SK-N-SH (cell line): ENCODE data around the gene NLGN1. TPM values are rescaled to one million over a fixed set of nuclear protein-coding genes. Genes with fewer than 3 reads are reported as not detected.

ENCODE experiments used
- CTCF ChIA-PET: fragments of 300-600, 350-600 bp; formaldehyde crosslinking; extraction: SDS; loops from one replicate; lab custom pipeline; 2021; lab: Yijun Ruan, JAX
- POLR2A ChIA-PET: fragments of 350-600 bp; sonication (Branson Sonifier 250); formaldehyde crosslinking; extraction: SDS; loops from one replicate; lab custom pipeline; 2020; ENCODE audit warnings: antibody characterized with exemption, inconsistent platforms; lab: Yijun Ruan, JAX
- DNase-seq: peaks from one replicate; pipeline ENCODE4 v3.0.0; 2012
- H2AFZ ChIP-seq: fragments of 200-600 bp; sonication (generic); 2 replicates; pipeline ENCODE4 v1.8.1; 2016; ENCODE audit warnings: antibody characterized with exemption, mild to moderate bottlenecking, low read depth
- H3F3A ChIP-seq: fragments of 200-600 bp; sonication (generic); replicated peaks from 2 replicates; pipeline ENCODE3; 2016; ENCODE audit warnings: antibody characterized with exemption, mild to moderate bottlenecking; ENCODE audit not compliant: insufficient read depth
- H3K27ac ChIP-seq, 2 experiments: fragments of 200-500 bp in 1 of 2; fragments of 200-600 bp in 1 of 2; sonication (Bioruptor generic) in 1 of 2; sonication (generic), shearing (Covaris generic) in 1 of 2; 2 replicates each; pipeline versions ENCODE4 v1.5.1 to v1.6.1; 2014 to 2016; ENCODE audit warnings: low read depth in 2 of 2, inconsistent platforms in 1 of 2, low read length in 1 of 2, mild to moderate bottlenecking in 1 of 2, mixed read lengths in 1 of 2
- H3K27me3 ChIP-seq: fragments of 200-600 bp; sonication (generic), shearing (Covaris generic); 2 replicates; pipeline ENCODE4 v1.6.1; 2016; ENCODE audit warnings: mixed run types; ENCODE audit not compliant: insufficient read depth
- H3K36me3 ChIP-seq, 2 experiments: fragments of 200-500 bp in 1 of 2; fragments of 200-600 bp in 1 of 2; sonication (Bioruptor generic) in 1 of 2; sonication (generic) in 1 of 2; replicated peaks in 1 of 2; 2 replicates each; pipeline versions ENCODE3 to v1.5.1; 2014 to 2016; ENCODE audit warnings: low read length in 1 of 2, mild to moderate bottlenecking in 1 of 2; ENCODE audit not compliant: insufficient read depth in 2 of 2, control insufficient read depth in 1 of 2
- H3K4me1 ChIP-seq, 2 experiments: fragments of 200-500 bp in 1 of 2; fragments of 200-600 bp in 1 of 2; sonication (Bioruptor generic) in 1 of 2; sonication (generic), shearing (Covaris generic) in 1 of 2; 2 replicates each; pipeline versions ENCODE4 v1.5.1 to v1.6.1; 2014 to 2016; ENCODE audit warnings: low read depth in 1 of 2, low read length in 1 of 2, mixed run types in 1 of 2; ENCODE audit not compliant: insufficient read depth in 2 of 2, control insufficient read depth in 1 of 2
- H3K4me2 ChIP-seq: fragments of 200-600 bp; sonication (generic), shearing (Covaris generic); 2 replicates; pipeline ENCODE4 v1.6.1; 2017; ENCODE audit warnings: mixed run types
- H3K4me3 ChIP-seq, 2 experiments: fragments of 200-500 bp in 1 of 2; fragments of 200-600 bp in 1 of 2; sonication (Bioruptor generic) in 1 of 2; sonication (generic), shearing (Covaris generic) in 1 of 2; 2 replicates each; pipeline versions ENCODE4 v1.5.1 to v1.8.1; 2014 to 2016; ENCODE audit warnings: low read depth in 2 of 2, inconsistent platforms in 1 of 2, low read length in 1 of 2, mild to moderate bottlenecking in 1 of 2, mixed read lengths in 1 of 2, moderate library complexity in 1 of 2
- H3K79me2 ChIP-seq: fragments of 200-600 bp; sonication (generic); 2 replicates; pipeline ENCODE4 v1.8.1; 2017; ENCODE audit warnings: mild to moderate bottlenecking; ENCODE audit not compliant: insufficient read depth
- H3K9ac ChIP-seq: fragments of 200-600 bp; sonication (generic); 2 replicates; pipeline ENCODE4 v1.6.1; 2017; ENCODE audit warnings: mixed run types
- H3K9me2 ChIP-seq: fragments of 200-600 bp; sonication (generic); 2 replicates; pipeline ENCODE4 v1.6.1; 2017; ENCODE audit warnings: mixed run types
- H3K9me3 ChIP-seq: fragments of 200-600 bp; sonication (generic); 2 replicates; pipeline ENCODE4 v1.6.1; 2017; ENCODE audit warnings: mixed run types, mild to moderate bottlenecking, moderate library complexity
- H4K20me1 ChIP-seq: fragments of 200-600 bp; sonication (generic); 2 replicates; pipeline ENCODE4 v1.6.1; 2017; ENCODE audit warnings: mild to moderate bottlenecking, mixed run types; ENCODE audit not compliant: insufficient read depth
- CHD2 ChIP-seq: fragments of 150-350 bp; IDR thresholded peaks from 2 replicates; pipeline ENCODE4 v1.6.1; 2018; ENCODE audit warnings: low read length; ENCODE audit not compliant: partially characterized antibody
- CTCF ChIP-seq: fragments of 200-600 bp; sonication (generic); IDR thresholded peaks from 2 replicates; pipeline ENCODE4 v1.6.1; 2017; ENCODE audit warnings: antibody characterized with exemption, mild to moderate bottlenecking, moderate library complexity
- EP300 ChIP-seq, 2 experiments: IDR thresholded peaks; 2 replicates each; pipeline versions ENCODE4 v1.4.0 to v1.6.1; 2012; ENCODE audit warnings: borderline replicate concordance in 1 of 2, low read depth in 1 of 2, low read length in 1 of 2
- EZH2phosphoT487 ChIP-seq: fragments of 200-600 bp; sonication (generic); IDR thresholded peaks from 2 replicates; pipeline ENCODE4 v1.6.1; 2017; ENCODE audit warnings: low read depth, mixed run types, mild to moderate bottlenecking, antibody characterized with exemption, moderate library complexity, borderline replicate concordance
- FOSL2 ChIP-seq: IDR thresholded peaks from 2 replicates; pipeline ENCODE4 v1.4.0; 2012; ENCODE audit warnings: low read depth, mild to moderate bottlenecking, moderate library complexity, borderline replicate concordance
- FOXM1 ChIP-seq: IDR thresholded peaks from 2 replicates; pipeline ENCODE4 v1.4.0; 2012; ENCODE audit warnings: low read depth, mild to moderate bottlenecking
- JUND ChIP-seq: IDR thresholded peaks from 2 replicates; pipeline ENCODE4 v1.4.0; 2012
- MEF2A ChIP-seq: IDR thresholded peaks from 2 replicates; pipeline ENCODE4 v1.4.0; 2012; ENCODE audit warnings: low read depth, borderline replicate concordance
- NFIC ChIP-seq: IDR thresholded peaks from 2 replicates; pipeline ENCODE4 v1.4.0; 2012; ENCODE audit warnings: borderline replicate concordance
- RAD21 ChIP-seq: IDR thresholded peaks from 2 replicates; pipeline ENCODE4 v1.6.1; 2012; ENCODE audit warnings: mild to moderate bottlenecking, low read length
- RCOR1 ChIP-seq: fragments of 150-350 bp; IDR thresholded peaks from 2 replicates; pipeline ENCODE4 v1.6.1; 2017; ENCODE audit warnings: antibody characterized with exemption, low read length
- REST ChIP-seq: IDR thresholded peaks from 2 replicates; pipeline ENCODE4 v1.6.1; 2012; ENCODE audit warnings: mild to moderate bottlenecking, low read depth, low read length, moderate library complexity
- RFX5 ChIP-seq: IDR thresholded peaks from 2 replicates; pipeline ENCODE4 v1.6.1; 2012; ENCODE audit warnings: mild to moderate bottlenecking, improper control_type of control experiment, low read length
- SMC3 ChIP-seq: IDR thresholded peaks from 2 replicates; pipeline ENCODE4 v1.6.1; 2012; ENCODE audit warnings: low read depth, low read length, improper control_type of control experiment
- TAF1 ChIP-seq: IDR thresholded peaks from 2 replicates; pipeline ENCODE4 v1.6.1; 2012; ENCODE audit warnings: low read depth, mild to moderate bottlenecking, low read length, moderate library complexity, borderline replicate concordance
- TCF12 ChIP-seq: IDR thresholded peaks from 2 replicates; pipeline ENCODE4 v1.4.0; 2012
- TEAD4 ChIP-seq: IDR thresholded peaks from 2 replicates; pipeline ENCODE4 v1.4.0; 2012; ENCODE audit warnings: mild to moderate bottlenecking, borderline replicate concordance; ENCODE audit not compliant: insufficient read depth
- YY1 ChIP-seq: IDR thresholded peaks from 2 replicates; pipeline ENCODE4 v1.4.0; 2012; ENCODE audit warnings: low read depth, mild to moderate bottlenecking
- WGBS: methylation state at CpG from one replicate; pipeline ENCODE4 v1.1.6; 2017; ENCODE audit warnings: low lambda C conversion rate; 5-methylcytosine and 5-hydroxymethylcytosine counted together
- polyA plus RNA-seq, 3 experiments: library from polyadenylated mRNA; depleted of rRNA; stranded (reverse); fragments of >200 nt; gene quantifications; 2 replicates each; pipeline ENCODE4 v1.2.3, GENCODE V29; 2012

The NLGN1 gene
- polyA plus RNA-seq, 1 of the 3 experiments (the other 2 are of a cell fraction): 1.5 TPM

GRCh38 chr3:173733029-173733652, 335.6 kb downstream of the NLGN1 start:
- ChIA-PET POLR2A (no interaction called here), CTCF (interaction anchor here (0.6 to 2.4 kb wide), 12 partner anchors 9 to 1793 kb away, joined by 3 to 8 read pairs (median 3); no protein-coding TSS in a partner anchor)
- peak; percentile 4 for DNase-seq

GRCh38 chr3:173734473-173734872, 336.9 kb downstream of the NLGN1 start:
- Histone ChIP-seq H3K4me1 (peaks cover 0 to 17% of the 10 kb centered on the region in 2 experiments; a peak in 1 of 4 replicates), H3F3A (peaks cover 29% of the 10 kb centered on the region), H3K9ac (no peak overlapping the region), H3K79me2 (no peaks in the 10 kb centered on the region), H4K20me1 (no peaks in the 10 kb centered on the region), H3K4me3 (no peak overlapping the region), H3K27ac (peak overlapping the region in 1 of 2 experiments; percentile 59; a peak in 2 of 4 replicates), H3K27me3 (no peaks in the 10 kb centered on the region), H2AFZ (peak overlapping the region; percentile 20; the same call in 1 of the 2 replicates), H3K9me3 (no peaks in the 10 kb centered on the region), H3K9me2 (no peaks in the 10 kb centered on the region), H3K4me2 (peak overlapping the region; percentile 1; the same call in 1 of the 2 replicates), H3K36me3 (no peaks in the 10 kb centered on the region)
- ChIA-PET CTCF (interaction anchor here (0.6 to 2.0 kb wide), 3 partner anchors 9 to 15 kb away, joined by 3 to 6 read pairs (median 6); no protein-coding TSS in a partner anchor), POLR2A (no interaction called here)
- 73% methylated on average over 1 of the region's 1 CpG for WGBS
- TF ChIP-seq NFIC: no peak
- no peak for TF ChIP-seq CTCF
- no peak for TF ChIP-seq FOSL2
- no peak for TF ChIP-seq TEAD4
- TF ChIP-seq TCF12: no peak
- no peak for TF ChIP-seq FOXM1
- no peak for TF ChIP-seq JUND
- no peak for TF ChIP-seq MEF2A
- no peak for TF ChIP-seq EP300 (IDR thresholded peaks at IDR 0.05; ENCODE audit: borderline replicate concordance in 1 of 2, low read depth in 1 of 2, low read length in 1 of 2)
- no peak for TF ChIP-seq CHD2
- no peak for TF ChIP-seq RCOR1
- TF ChIP-seq YY1: no peak
- TF ChIP-seq EZH2phosphoT487: no peak
- no peak for TF ChIP-seq TAF1
- no peak for TF ChIP-seq REST
- DNase-seq: no peak

More at GRCh38 chr3:173733029-173733652, 335.6 kb downstream of the NLGN1 start:
- H3K9me3 ChIP-seq: no peaks in the 10 kb centered on the region
- no peak overlapping the region for H3K4me2 ChIP-seq
- WGBS: 13% methylated on average over 1 of the region's 1 CpG
- no peaks in the 10 kb centered on the region for H3K9me2 ChIP-seq
- peaks cover 22% of the 10 kb centered on the region for H3F3A ChIP-seq
- H3K9ac ChIP-seq: no peak overlapping the region
- H2AFZ ChIP-seq: 0 out of 2 replicates have a peak overlapping the region, but pooled peaks have one; percentile 16
- H3K4me1 ChIP-seq: peaks cover 0 to 10% of the 10 kb centered on the region in 2 experiments; a peak in 1 of 4 replicates
- H3K27ac ChIP-seq: no peak overlapping the region
- peak; percentile 41 for TF ChIP-seq SMC3
- TF ChIP-seq RAD21: peak; percentile 56
- peak; percentile 74 for TF ChIP-seq CTCF
- no peak for TF ChIP-seq RFX5
- no peaks in the 10 kb centered on the region for H3K79me2 ChIP-seq
- no peaks in the 10 kb centered on the region for H4K20me1 ChIP-seq
- no peak overlapping the region for H3K4me3 ChIP-seq
- H3K27me3 ChIP-seq: no peaks in the 10 kb centered on the region
- H3K36me3 ChIP-seq: no peaks in the 10 kb centered on the region
